Cardiac muscle cell (in vitro differentiated cells and primary cell): ENCODE data around the gene FOXP3. TPM values are rescaled to one million over a fixed set of nuclear protein-coding genes. Genes with fewer than 3 reads are reported as not detected.

Experiments
- DNase-seq, 2 donors: peaks; one replicate each; pipeline versions ENCODE4 v3.0.0 to v3.0.0-alpha.2; 2010 to 2017; ENCODE audit warnings: low read depth in 1 of 2, low spot score in 1 of 2
- H3K27ac ChIP-seq: fragments of 200-600 bp; sonication (generic); 2 replicates; pipeline ENCODE4 v1.5.1; 2016
- H3K27me3 ChIP-seq: fragments of 200-600 bp; sonication (generic); 2 replicates; pipeline ENCODE4 v1.6.0; 2016; ENCODE audit warnings: control low read depth
- H3K36me3 ChIP-seq: fragments of 200-600 bp; sonication (generic); 2 replicates; pipeline ENCODE4 v1.5.1; 2016; ENCODE audit warnings: control low read depth
- H3K4me1 ChIP-seq: fragments of 200-600 bp; sonication (generic); 2 replicates; pipeline ENCODE4 v1.8.1; 2017; ENCODE audit warnings: low read depth, mild to moderate bottlenecking, mixed run types
- H3K4me3 ChIP-seq: fragments of 200-600 bp; sonication (generic); 2 replicates; pipeline ENCODE4 v1.5.1; 2016; ENCODE audit warnings: mild to moderate bottlenecking
- H3K9me3 ChIP-seq: fragments of 200-600 bp; sonication (generic); 2 replicates; pipeline ENCODE4 v1.5.1; 2017; ENCODE audit warnings: low read depth, mild to moderate bottlenecking, control low read depth
- CTCF ChIP-seq: IDR thresholded peaks from 2 replicates; pipeline ENCODE4 v1.5.1; 2012; ENCODE audit warnings: low read depth, mild to moderate bottlenecking, low read length
- polyA plus RNA-seq: library from polyadenylated mRNA; unstranded; fragments of >200 nt; fragmentation: Nextera tagmentation; extraction: Ambion mirVana; gene quantifications from 2 replicates; pipeline ENCODE4 v1.2.1, GENCODE V29; 2016
- total RNA-seq: library from RNA; depleted of rRNA; stranded (reverse); fragments of >200 nt; gene quantifications from 2 replicates; pipeline ENCODE4 v1.2.3, GENCODE V29; 2016

FOXP3 gene
- total and polyA plus RNA-seq, 2 experiments from 2014 or later, result 0.18 to 0.59 TPM

- no peaks in the 10 kb centered on the region for H3K27me3 ChIP-seq
- DNase-seq, result no peak
- H3K27ac ChIP-seq, result no peak overlapping the region
- no peak overlapping the region for H3K4me3 ChIP-seq
- no peaks in the 10 kb centered on the region for H3K4me1 ChIP-seq
- no peaks in the 10 kb centered on the region for H3K9me3 ChIP-seq
- no peaks in the 10 kb centered on the region for H3K36me3 ChIP-seq
- no peak for TF ChIP-seq CTCF
Measured at GRCh38 chrX:49277535-49277830, 13.0 kb upstream of the FOXP3 start.

- Histone ChIP-seq H3K4me3 (no peak overlapping the region), H3K4me1 (no peaks in the 10 kb centered on the region), H3K9me3 (no peaks in the 10 kb centered on the region), H3K36me3 (no peaks in the 10 kb centered on the region), H3K27me3 (no peaks in the 10 kb centered on the region), H3K27ac (peak overlapping the region; percentile 21)
- no peak for TF ChIP-seq CTCF
- DNase-seq, result no peak
Measured at GRCh38 chrX:49276671-49277534, 12.4 kb upstream of the FOXP3 start.

GRCh38 chrX:49276207-49276606, 11.7 kb upstream of the FOXP3 start:
- no peaks in the 10 kb centered on the region for H3K27me3 ChIP-seq
- no peak overlapping the region for H3K27ac ChIP-seq
- H3K9me3 ChIP-seq, result no peaks in the 10 kb centered on the region
- H3K4me1 ChIP-seq, result no peaks in the 10 kb centered on the region
- H3K36me3 ChIP-seq, result no peaks in the 10 kb centered on the region
- H3K4me3 ChIP-seq, result no peak overlapping the region
- no peak for TF ChIP-seq CTCF
- no peak for DNase-seq

- Histone ChIP-seq H3K36me3 (no peaks in the 10 kb centered on the region), H3K4me1 (no peaks in the 10 kb centered on the region), H3K9me3 (no peaks in the 10 kb centered on the region), H3K27ac (no peak overlapping the region), H3K4me3 (no peak overlapping the region), H3K27me3 (no peaks in the 10 kb centered on the region)
- no peak for DNase-seq
- TF ChIP-seq CTCF, result no peak
Measured at GRCh38 chrX:49273181-49273727, 8.7 kb upstream of the FOXP3 start.

- H3K4me1 ChIP-seq, result no peaks in the 10 kb centered on the region
- no peaks in the 10 kb centered on the region for H3K36me3 ChIP-seq
- H3K9me3 ChIP-seq, result no peaks in the 10 kb centered on the region
- H3K4me3 ChIP-seq, result no peak overlapping the region
- no peak for TF ChIP-seq CTCF
- no peak overlapping the region for H3K27ac ChIP-seq
- no peak for DNase-seq
- no peaks in the 10 kb centered on the region for H3K27me3 ChIP-seq
Measured at GRCh38 chrX:49272421-49272820, 7.9 kb upstream of the FOXP3 start.
